NCI-H524 (cell line): Measurements from ENCODE around the gene PLEKHG2.
"Not testable (repeated sequence)": the region's sequence is repeated elsewhere in the genome, so short reads cannot be mapped to it uniquely, and the experiment has no call there.

Experiments used
- DNase-seq, 2 experiments: peaks; one replicate each; lab custom pipeline; 2025; lab: John Stamatoyannopoulos, UW

The PLEKHG2 gene

GRCh38 chr19:39412100-39412866 is at the start of gene PLEKHG2:
Gene PLEKHG2, plus strand, starts transcription at chr19:39412669. Its CDS starts 1,418 bp downstream, at chr19:39414087.
- peak; percentile 99 to 100 for DNase-seq

GRCh38 chr19:39362682-39363657 is 49.5 kb upstream of the PLEKHG2 start:
- DNase-seq, result no peak

GRCh38 chr19:39363901-39364457 is 48.5 kb upstream of the PLEKHG2 start:
- no peak for DNase-seq

- DNase-seq, result no peak
Measured at GRCh38 chr19:39365531-39365930, 46.9 kb upstream of the PLEKHG2 start.

- no peak for DNase-seq
Measured at GRCh38 chr19:39369200-39369599, 43.3 kb upstream of the PLEKHG2 start.

GRCh38 chr19:39370735-39371134 is 41.7 kb upstream of the PLEKHG2 start:
- DNase-seq, result no peak

GRCh38 chr19:39372047-39372802 is 40.2 kb upstream of the PLEKHG2 start:
- DNase-seq, result no peak

- DNase-seq, result no peak
Measured at GRCh38 chr19:39372941-39373340, 39.5 kb upstream of the PLEKHG2 start.

GRCh38 chr19:39375929-39376328 is 36.5 kb upstream of the PLEKHG2 start:
- no peak for DNase-seq

- no peak for DNase-seq
Measured at GRCh38 chr19:39377373-39378362, 34.8 kb upstream of the PLEKHG2 start.

GRCh38 chr19:39379366-39379765 is 33.1 kb upstream of the PLEKHG2 start:
- not testable (repeated sequence) for DNase-seq

GRCh38 chr19:39379865-39380396 is 32.5 kb upstream of the PLEKHG2 start:
- no peak for DNase-seq

GRCh38 chr19:39380521-39381502 is 31.7 kb upstream of the PLEKHG2 start:
- DNase-seq, result no peak

- DNase-seq, result no peak
Measured at GRCh38 chr19:39381910-39382611, 30.4 kb upstream of the PLEKHG2 start.

GRCh38 chr19:39382991-39383828 is 29.3 kb upstream of the PLEKHG2 start:
- no peak for DNase-seq

GRCh38 chr19:39384839-39385568 is 27.5 kb upstream of the PLEKHG2 start:
- DNase-seq, result no peak
